Middle frontal gyrus (tissue), 1 donor: ENCODE measurements around the gene HAUS7.

Source experiments
- DNase-seq: peaks from one replicate; pipeline ENCODE4 v3.0.0-alpha.2; 2015; ENCODE audit warnings: low spot score; ENCODE audit errors: extremely low spot score

Gene HAUS7

DNA sequence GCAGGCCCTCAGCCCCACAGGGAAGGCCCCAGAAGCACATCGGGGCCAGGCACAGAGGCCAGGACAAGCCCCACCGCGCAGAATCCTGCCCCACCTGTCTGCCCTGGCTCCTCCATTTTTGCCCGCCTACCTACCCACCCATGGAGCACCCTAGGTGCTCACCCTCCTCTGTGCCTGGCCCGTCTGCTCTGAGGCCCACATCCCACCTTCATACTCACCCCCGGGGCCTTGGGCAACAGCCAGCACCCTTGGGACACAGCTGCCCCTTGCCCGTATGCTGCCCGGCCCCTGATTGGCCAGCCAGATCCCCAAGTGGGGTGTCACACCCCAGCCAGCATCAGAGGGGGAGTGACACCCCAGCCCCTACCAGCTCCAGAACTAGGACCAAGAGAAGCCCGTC lies 13.7 kb downstream of the HAUS7 start:
- DNase-seq, result no peak

DNA sequence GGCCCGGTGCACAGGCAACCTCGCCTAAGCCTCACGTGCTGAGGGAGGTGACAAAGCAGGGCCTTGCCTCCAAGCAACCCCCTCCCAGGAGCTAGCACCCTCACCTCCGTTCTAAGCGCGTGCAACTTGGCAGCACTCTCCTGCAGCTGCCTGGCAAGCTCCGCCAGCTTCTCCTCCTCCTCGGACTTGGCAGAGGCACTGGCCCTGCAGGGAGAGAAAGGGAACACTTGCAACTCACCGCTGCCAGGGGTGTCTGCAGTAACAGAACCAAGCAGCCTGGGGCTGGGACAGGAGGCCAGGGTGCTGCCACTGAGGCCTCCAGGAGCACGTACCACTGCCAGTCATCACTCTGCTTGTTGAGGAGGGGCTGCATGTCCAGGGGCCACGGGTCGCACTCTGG lies 14.2 kb downstream of the HAUS7 start:
- DNase-seq, result no peak

DNA sequence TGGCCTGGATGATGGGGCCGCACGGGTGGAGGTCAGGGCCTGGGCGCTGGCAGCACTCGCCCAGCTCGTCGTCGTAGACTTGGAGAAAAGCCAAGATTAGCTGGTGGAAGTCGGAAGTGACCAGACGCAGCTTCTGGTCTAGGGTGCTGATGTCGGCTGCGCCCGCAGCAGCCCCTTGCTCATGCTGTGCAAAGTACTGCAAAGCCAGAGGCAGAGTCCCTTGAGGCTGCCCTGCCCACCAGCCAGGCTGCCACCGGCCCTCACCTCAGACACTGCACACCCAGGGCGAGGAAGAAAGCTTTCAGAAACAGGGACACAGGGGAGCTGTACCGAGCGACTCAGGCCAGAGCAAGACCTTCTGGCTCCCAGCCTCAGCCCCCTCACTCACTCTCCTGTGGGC lies 14.8 kb downstream of the HAUS7 start:
- no peak for DNase-seq

DNA sequence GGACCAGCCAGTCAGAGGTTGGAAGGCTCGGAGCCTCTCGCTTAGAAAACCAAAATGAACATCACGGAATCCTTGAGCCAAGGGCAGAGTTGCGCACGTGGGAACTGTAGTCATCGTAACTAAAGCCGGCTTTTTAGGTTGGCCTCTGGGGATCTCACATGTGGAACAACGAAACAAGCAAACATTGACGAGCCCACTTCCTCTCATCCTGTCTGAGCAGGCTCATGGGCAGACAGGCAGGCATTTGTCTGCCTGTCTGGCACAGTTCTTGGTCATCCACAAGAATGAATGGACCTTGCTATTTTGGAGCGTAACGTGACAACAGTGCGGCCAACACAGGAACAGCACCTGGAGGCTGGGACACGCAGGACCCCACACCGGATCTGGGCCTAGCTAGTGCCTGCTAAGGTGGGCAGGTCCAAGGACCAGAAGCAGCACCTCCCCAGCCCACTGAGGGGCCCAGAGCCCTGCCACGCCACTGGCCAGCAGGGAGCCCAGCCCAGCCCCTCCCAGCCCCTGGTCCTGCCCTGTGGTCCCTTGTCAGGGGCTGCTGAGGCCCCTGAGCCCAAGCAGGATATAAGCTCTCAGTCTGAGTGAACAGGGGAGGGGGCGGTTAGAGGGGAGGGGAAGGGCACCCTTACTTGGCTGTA lies 15.3 kb downstream of the HAUS7 start:
- no peak for DNase-seq

DNA sequence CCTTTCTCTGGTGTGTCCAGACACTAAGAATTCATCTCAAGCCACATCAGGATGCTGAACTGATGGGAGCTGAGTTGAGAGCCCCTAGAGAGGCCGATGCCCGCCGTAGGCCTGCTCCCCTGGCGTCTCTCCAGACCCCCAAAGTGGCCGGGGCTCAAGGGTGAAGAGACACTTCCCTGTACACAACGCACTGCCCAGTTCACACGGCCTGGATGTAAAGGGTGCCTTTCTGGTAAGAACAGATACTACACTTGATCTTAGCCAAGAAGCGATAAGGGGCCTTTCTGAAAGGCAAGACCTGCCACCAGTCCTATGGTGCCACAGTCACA lies 19.5 kb downstream of the HAUS7 start:
- no peak for DNase-seq

DNA sequence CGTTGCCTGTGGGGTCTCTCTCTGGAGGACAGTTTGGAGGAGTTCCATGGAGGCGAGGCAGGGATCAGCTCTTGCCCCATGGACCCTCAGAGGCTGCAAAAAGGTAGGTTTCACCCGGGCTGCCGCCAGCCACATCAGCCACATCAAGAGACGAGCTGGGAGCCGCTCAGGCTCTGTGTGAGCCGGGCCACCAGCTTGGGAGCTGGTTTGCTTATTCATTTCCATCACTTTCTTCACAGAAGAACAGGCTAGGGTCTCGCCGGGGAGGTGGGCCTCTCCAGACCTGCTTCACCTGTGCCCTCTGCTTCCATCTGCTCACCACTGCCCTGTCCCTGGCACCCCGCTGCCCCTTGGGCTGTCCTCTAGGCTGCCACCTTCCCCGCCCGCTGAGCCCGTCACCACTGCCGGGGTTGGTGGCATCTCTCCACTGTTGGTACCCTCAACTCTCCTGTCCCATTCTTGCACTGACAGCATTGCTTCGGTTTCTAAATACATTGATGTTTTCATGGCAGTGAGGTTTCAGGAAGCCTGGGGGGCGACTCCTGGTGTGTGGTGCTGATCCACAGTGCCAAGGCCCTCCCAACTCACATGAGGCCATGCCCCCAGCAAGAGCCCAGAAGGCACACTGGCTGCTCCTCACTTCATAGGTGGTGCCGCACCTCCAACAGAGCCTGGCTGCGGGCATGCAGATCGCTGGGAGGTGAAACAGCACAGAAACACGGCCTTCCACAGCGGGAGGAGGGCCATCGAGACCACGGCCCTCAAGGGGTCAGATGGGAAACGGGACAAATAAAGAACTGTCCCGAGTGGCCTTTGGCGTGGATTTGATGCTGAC lies 20.0 kb downstream of the HAUS7 start:
- no peak for DNase-seq

DNA sequence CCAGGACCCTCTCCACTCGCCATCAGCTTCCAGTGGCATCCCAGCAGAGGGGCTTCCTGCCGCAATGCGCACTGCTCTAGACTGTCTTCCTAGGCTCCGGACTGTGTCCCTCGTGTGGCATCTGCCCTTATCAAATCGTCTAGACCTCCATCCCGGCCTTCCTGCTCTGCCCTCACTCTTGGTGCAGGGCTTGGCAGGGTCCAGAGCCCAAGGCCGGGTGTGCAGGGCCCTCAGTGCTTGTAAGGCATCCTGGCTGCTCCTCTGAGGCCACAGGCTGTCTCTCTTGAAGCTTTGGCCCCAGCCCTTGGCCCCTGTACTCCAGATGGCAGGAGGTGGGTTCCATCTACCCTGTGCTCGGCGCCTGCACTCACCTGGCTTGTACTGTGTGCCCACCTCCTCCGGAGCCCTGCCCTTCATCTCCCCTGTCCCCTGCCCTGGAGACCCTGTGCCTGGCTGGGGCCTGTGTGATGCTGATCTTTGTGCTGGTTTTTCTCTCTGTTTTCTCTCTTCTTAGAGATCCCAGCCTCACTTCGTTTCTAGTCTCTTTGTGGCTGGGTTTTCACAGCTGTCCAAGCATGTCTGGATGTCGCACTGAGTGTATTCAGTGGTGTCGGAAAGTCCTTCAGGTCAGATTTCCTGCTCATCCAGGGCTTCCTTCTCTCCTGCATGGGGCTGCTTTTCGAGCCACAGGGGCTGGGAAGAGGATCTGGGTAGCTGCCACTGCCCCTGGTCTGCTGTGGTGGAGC lies 20.8 kb downstream of the HAUS7 start:
- DNase-seq, result no peak

DNA sequence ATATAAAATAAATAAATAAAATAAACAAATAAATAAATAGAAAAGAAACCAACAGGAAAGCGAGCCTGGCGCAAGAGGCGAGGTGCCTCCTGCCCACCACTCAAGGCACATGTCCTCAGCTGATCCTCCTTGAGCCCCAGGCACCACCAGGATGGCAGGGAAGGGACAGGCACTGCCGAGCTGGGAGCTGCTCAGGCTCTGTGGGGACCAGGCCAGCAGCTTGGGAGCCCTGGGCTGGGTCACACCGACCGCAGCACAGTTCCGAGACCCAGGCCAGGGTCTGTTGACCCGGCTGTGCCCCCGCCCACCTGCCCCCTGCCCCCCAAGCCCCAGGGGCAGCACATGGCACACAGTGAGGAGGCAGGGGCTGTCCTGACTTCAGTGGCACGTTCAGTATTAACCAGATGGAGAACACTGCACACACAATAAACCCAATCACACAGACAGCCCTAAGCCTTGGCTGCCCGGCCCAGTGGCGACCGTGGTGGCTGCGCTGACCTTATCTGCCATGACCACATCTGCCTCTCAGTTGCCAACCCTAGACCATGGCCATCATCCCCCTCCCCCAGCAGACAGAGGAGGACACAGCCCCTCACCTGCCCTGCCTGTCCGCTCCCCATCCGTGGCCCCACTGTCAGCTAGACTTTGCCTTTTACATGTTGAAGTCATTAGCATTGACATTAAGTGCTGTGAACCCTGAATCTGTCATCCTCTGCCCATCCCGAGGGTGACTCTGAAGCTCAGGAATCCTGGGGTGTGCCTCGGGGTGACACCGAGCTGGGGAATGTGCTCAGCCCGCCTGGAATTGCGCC lies 21.6 kb downstream of the HAUS7 start:
- DNase-seq, result no peak

DNA sequence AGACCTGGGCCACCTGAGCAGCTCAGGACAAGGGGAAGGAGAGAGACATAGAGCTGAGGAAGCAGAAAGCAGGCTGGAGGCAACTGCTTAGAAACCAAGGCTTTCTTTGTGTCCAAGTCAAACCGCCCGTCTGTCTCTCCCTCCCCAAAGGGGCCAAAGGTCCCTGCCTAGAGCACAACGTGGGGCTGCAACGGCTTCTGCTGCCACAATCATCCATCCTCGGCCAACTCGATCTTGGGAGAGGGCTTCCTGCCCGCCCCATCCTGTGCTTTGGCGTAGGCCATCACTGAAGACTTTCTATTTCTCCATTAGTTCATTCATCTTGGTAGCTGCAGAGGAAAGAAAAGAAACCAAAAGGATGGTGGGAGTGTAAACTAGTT lies 22.8 kb downstream of the HAUS7 start:
- DNase-seq, result no peak

DNA sequence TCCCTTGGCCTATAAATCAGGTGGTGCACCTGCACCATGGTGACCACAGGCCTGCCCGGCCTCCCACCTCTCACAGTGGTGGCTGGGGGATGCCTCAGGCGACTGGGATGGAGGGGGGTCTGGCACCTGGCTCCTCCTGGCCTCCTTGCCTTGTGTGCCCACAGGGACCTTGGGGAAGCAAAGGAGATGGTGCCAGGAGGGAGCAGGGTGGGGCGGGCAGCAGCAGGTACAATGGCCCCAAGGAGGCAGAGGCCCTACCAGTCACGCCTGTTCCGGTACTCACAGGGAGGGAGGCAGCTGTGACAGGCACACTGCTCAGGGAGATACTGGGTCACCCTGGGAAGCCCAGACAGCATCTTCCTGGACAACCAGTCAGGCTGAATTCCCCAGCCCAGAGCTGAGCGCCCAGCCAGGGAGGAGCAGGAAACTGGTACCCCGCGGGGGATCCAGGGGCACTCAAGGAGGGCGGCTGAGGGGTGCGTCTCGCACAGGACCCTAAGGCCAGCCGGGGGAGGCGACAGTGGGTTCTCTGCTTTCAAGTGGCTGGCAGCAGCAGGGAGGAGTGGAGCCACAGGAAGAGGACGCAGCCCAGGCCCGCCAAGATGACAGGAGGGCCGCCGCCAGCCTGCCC lies 23.3 kb downstream of the HAUS7 start:
- no peak for DNase-seq

DNA sequence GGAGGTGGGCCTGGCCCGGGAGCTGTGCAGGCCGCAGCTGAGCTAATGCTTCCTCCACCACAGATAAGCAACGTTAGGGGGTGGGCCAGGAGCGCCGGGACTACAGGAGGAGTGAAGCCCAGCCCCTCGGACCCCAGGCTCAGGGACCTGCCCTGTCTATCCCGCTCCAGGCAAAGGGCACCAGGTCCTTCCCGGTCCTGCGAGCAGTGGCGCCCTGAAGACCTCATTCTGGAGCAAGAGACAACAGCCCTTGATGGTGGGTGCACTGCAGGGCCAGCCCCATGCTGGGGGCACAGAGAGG lies 23.8 kb downstream of the HAUS7 start:
- DNase-seq, result no peak

DNA sequence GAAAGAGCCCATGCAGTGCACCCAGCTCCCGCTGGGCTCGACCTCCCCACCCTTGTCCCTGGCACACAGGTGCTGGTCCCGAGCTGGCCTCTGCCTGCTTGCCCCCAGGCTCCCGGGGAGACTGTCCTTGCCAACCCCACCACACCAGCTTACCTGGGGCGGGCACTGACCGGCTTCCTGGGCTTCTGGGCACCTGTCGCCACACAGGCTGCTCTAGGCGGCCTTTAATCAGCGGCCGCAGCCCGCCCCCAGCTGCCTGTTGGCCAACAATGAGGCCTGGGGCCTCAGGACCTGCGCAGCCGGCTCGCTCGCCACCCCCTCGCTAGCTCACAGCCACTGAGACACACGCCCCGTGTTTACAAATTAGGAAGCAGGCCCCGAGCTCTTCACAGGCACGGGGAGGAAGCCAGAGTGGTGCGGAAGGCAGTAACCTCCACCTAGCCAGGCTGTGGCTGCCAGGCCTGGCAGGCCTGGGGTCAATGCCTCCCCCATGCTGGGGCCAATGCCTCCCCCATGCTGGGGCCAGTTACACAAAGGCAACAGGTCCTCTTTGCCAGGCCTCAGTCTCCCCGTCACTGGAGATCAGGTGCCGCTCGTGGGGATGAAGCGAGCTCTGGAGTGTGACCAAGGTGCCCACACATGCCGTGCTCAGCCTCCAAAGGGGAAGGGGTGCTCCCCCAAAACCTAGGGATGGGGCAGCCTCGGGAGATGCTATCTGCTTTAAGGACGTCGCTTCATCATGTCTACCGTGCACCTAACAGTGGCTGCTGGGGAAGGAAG lies 24.3 kb downstream of the HAUS7 start, which contains the start of gene TREX2:
TSS of gene TREX2 (minus strand) at position 201 of the 780 bp plus-strand sequence. CDS start 626 bp downstream, outside the sequence.
- no peak for DNase-seq

DNA sequence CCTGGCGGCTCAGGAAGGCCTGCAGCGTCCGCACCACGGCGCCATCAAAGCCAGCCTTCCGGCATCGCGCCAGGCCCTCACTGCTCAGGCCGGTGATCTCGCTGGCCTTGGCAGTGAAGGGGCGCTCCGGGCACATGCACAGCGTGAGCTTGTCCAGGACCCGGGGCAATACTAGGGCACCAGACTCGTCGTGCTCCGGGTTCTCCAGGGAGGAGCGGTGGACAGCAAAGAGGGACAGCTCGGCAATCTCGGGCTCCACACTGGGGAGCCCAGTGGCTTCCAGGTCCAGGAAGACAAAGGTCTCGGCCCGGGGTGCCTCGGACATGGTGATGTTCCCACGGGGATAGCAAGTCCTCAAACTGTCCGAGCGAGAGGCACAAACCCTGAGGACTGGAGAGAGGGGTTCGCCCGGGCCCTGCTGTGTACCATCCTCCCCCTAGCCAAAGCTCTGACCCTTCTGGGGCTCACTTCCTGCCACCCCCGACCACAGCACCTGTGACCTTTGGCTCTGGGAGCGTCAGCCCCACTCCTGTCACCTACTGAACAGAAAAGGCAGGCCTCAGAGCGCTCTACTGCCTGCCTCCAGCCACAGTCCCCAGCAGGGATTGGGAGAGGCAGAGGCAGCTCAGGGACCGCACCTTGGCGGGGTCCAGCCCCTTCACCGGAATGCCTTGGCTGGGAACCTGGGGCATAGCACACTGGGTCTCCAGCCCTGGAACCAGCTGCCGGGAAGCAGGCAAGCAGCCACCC lies 25.1 kb downstream of the HAUS7 start:
- DNase-seq, result no peak

DNA sequence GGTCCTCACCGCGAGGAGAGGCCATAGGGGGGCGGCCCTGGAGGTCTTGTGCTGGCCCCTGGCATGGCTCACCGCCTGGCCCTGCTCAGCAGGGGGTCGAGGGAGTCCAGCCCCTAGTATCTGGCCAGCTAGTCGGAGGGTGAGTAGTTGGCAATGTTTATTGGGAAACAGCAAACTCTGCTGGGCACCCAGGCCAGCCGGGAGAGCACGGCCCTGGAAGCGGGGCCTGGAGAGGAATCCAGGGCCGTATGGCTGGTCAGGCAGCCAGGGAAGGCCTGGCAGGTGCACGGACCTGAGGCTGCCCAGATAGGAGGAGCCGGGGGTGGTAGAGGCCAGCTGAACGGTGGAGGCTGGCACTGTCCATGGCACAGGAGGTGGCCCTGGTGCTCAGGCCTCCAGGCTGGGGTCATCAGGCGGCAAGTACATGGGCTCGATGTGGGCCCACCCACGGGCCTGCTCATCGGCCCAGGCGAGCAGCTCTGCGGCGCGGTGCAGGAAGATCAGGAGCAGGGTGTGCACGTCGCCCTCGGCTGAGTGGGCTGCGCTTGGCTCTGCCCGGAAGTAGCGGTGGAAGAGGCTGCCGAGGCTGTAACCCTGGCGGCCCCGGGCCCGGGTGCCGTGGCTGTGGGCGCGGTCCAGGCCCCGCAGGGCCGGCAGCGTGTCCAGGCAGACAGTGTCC lies 25.9 kb downstream of the HAUS7 start:
- DNase-seq, result no peak

DNA sequence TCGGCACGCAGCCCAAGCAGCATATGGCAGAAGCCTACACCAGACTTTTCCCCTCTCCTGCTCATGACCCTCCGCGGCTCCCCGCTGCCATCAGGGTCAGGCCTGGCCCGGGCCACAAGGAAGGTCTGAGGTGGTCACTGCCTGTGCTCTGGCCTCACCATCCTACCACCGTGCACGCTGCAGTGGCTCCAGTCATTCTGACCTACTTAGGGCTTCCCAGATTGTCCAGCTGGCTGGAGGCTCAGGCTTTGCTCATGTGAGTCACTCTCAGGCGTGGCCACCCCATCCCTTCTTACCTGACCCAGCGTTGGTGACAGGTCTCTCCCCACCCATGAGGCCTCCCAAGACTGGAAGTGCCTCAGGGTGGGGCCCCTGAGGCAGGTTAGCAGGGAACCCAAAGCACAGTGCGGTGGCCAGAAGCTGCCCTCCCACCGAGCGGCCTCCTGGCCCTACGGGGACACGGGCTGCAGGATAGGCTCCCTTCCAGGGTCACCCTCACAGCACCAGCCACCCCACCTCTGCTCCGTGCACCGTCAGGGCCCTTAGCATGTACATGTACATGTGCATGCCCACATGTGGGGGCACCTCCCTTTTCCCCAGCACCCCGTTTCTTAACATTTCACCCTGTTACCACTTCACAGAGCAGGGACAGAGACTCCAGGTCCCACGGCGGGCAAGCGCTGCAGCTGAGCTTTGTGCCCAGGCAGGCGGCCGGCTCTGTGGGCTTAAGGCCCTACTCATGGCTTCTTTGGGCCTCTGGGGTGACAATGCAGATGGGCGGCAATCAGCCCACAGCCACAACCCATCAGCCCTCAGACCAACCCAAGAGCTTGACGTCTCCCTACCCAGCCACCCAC lies 26.7 kb downstream of the HAUS7 start:
- DNase-seq, result no peak

DNA sequence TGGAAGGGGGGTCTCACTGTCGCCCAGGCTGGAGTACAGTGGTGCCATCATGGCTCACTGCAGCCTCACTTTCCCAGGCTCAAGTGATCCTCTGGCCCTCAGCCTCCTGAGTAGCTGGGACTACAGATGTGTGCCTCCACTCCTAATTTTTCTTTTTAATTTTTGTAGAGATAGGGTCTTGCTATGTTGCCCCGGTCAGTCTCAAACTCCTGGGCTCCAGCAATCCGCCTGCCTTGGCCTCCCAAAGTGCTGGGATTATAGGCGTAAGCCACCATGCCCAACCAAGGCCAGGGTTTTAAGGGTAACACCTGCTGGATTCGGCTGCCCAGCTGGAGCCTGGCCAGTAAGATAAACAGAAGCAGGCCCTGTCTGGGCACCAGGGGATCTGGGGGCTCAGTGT lies 27.9 kb downstream of the HAUS7 start:
- no peak for DNase-seq

DNA sequence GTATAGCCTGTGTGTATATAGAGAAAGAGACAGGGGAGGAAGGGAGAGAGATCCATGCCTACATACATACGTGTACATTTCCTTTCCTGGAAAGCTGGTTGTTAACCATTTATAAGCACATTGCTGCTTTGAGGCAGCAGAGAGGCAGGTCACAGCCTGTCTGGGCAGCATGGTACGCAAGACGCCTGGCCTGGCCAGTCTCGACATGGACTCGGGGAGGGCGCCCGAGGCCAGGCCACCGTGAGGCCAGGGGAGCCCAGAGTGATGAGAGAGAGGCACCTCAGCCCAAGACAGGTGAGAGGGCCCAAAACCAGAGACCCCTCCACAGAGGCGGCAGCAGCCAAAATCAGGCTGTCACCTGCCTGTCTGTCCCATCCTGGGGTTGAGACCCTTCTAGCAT lies 28.4 kb downstream of the HAUS7 start:
- no peak for DNase-seq

DNA sequence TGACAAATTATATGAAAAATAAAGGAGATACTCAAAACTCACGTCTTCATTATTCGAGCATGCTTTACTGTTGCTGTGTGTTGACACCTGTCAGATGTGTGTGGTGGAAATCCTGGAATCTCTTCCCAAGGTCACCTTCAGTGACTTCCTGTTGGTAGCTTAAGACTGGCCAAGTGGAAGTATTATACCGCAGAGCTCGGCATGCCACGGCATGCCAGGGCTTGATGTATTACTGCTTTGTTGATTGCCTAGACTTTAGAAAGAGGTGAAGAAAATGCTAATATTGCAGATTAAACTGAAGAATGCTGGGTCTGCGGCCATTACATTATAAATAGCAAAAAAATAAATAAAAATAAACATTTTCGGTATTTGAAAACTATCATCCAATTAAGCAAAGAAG lies 29.1 kb downstream of the HAUS7 start:
- DNase-seq, result no peak
